ENCODE results near the gene GPN1.

DNA sequence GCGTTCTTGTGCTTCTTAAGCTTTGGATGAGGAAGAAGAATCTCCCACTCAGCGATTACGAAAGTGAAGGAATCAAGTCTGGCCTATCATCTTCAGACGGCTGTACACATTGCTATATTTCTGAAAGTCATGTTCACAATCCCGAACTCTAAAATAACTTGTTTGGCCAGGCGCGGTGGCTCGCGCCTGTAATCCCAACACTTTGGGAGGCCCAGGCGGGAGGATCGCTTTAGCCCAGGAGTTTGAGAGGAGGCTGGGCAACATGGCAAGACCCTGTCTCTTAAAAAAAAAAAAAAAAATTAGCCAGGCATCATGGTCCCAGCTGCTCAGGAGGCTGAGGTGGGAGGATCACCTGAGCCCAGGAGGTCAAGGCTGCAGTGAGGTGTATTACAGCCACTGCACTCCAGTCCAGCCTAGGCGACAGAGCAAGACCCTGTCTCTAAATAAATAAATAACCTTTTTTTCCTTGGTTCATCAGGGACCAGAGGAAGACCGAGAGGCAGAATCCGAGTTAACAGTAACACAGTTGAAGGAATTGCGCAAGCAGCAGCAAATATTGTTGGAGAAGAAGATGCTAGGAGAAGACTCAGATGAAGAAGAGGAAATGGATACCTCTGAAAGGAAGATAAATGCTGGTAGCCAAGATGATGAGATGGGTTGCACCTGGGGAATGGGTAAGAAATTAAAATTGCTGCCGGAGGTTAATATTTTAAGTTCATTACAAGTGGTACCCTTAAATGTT lies 35.9 kb downstream of the GPN1 start:
- TF ChIP-seq, protein P1, sequence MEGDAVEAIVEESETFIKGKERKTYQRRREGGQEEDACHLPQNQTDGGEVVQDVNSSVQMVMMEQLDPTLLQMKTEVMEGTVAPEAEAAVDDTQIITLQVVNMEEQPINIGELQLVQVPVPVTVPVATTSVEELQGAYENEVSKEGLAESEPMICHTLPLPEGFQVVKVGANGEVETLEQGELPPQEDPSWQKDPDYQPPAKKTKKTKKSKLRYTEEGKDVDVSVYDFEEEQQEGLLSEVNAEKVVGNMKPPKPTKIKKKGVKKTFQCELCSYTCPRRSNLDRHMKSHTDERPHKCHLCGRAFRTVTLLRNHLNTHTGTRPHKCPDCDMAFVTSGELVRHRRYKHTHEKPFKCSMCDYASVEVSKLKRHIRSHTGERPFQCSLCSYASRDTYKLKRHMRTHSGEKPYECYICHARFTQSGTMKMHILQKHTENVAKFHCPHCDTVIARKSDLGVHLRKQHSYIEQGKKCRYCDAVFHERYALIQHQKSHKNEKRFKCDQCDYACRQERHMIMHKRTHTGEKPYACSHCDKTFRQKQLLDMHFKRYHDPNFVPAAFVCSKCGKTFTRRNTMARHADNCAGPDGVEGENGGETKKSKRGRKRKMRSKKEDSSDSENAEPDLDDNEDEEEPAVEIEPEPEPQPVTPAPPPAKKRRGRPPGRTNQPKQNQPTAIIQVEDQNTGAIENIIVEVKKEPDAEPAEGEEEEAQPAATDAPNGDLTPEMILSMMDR (IDR thresholded peaks at IDR 0.05), result no peak
- no peak for TF ChIP-seq POLR2AphosphoS5 (IDR thresholded peaks at IDR 0.05)
- no peak for TF ChIP-seq POLR2A (IDR thresholded peaks at IDR 0.05)
